IMR-90 (cell line): Measurements from ENCODE around the gene SPTLC1. TPM values are rescaled to one million over a fixed set of nuclear protein-coding genes. Genes with fewer than 3 reads are reported as not detected.

Experiments
- ATAC-seq: fragments of 200-7000 bp; cut with Tn5 transposase; 2 replicates; pipeline ENCODE4 v1.9.1; 2020; ENCODE audit warnings: low read depth, mild to moderate bottlenecking, moderate library complexity
- BruUV-seq: library from RNA; stranded (reverse); fragments of 400-500 nt; replicated peaks from 2 replicates; lab custom pipeline; 2021; lab: Mats Ljungman, UMichigan
- CTCF ChIA-PET: fragments of 300-600 bp; formaldehyde crosslinking; extraction: SDS; loops from one replicate; lab custom pipeline; 2021; ENCODE audit warnings: antibody characterized with exemption; lab: Yijun Ruan, JAX
- POLR2A ChIA-PET: fragments of 300-600 bp; sonication (Branson Sonifier 250); formaldehyde crosslinking; loops from one replicate; lab custom pipeline; 2022; ENCODE audit warnings: antibody characterized with exemption; ENCODE audit not compliant: unreplicated experiment; lab: Charles Lee
- DNase-seq: peaks from one replicate; pipeline ENCODE4 v3.0.0; 2013
- H2AFZ ChIP-seq: replicated peaks from 2 replicates; pipeline ENCODE3; 2013; ENCODE audit warnings: low read length, mild to moderate bottlenecking; ENCODE audit not compliant: poor library complexity
- H2AK5ac ChIP-seq: 2 replicates; pipeline ENCODE4 v1.6.1; 2013; ENCODE audit warnings: low read depth, low read length, inconsistent platforms
- H2AK9ac ChIP-seq: replicated peaks from 2 replicates; pipeline ENCODE3; 2013; ENCODE audit warnings: mild to moderate bottlenecking, low read depth, low read length, moderate library complexity; ENCODE audit not compliant: poor library complexity
- H2BK120ac ChIP-seq: 2 replicates; pipeline ENCODE4 v1.6.1; 2013; ENCODE audit warnings: low read depth, low read length, inconsistent platforms
- H2BK15ac ChIP-seq: 3 replicates; pipeline ENCODE4 v1.6.1; 2013; ENCODE audit warnings: low read depth, low read length, inconsistent platforms
- H2BK20ac ChIP-seq: 2 replicates; pipeline ENCODE4 v1.6.1; 2013; ENCODE audit warnings: low read depth, mild to moderate bottlenecking, inconsistent platforms, low read length, moderate library complexity
- H2BK5ac ChIP-seq: 2 replicates; pipeline ENCODE4 v1.6.1; 2013; ENCODE audit warnings: mild to moderate bottlenecking, low read depth, low read length, inconsistent platforms; ENCODE audit not compliant: poor library complexity, severe bottlenecking
- H3K14ac ChIP-seq: replicated peaks from 2 replicates; pipeline ENCODE4 v1.6.1; 2013; ENCODE audit warnings: low read depth, low read length, inconsistent platforms
- H3K18ac ChIP-seq: 2 replicates; pipeline ENCODE4 v1.6.1; 2013; ENCODE audit warnings: low read depth, low read length, control low read depth
- H3K23ac ChIP-seq: 2 replicates; pipeline ENCODE4 v1.6.1; 2013; ENCODE audit warnings: low read depth, low read length, inconsistent platforms
- H3K27ac ChIP-seq: 2 replicates; pipeline ENCODE4 v1.5.1; 2013; ENCODE audit warnings: mild to moderate bottlenecking, control low read depth, low read length; ENCODE audit not compliant: insufficient read depth
- H3K27me3 ChIP-seq: 2 replicates; pipeline ENCODE4 v1.6.1; 2013; ENCODE audit warnings: low read length; ENCODE audit not compliant: control insufficient read depth, insufficient read depth
- H3K36me3 ChIP-seq: 2 replicates; pipeline ENCODE4 v1.6.1; 2013; ENCODE audit warnings: low read length, mixed read lengths; ENCODE audit not compliant: control insufficient read depth, insufficient read depth
- H3K4ac ChIP-seq: 2 replicates; pipeline ENCODE4 v1.6.1; 2013; ENCODE audit warnings: low read depth, low read length, inconsistent platforms
- H3K4me1 ChIP-seq: 2 replicates; pipeline ENCODE4 v1.6.1; 2013; ENCODE audit warnings: low read length, mixed read lengths; ENCODE audit not compliant: control insufficient read depth, insufficient read depth
- H3K4me2 ChIP-seq: 2 replicates; pipeline ENCODE4 v1.6.1; 2013; ENCODE audit warnings: low read depth, mild to moderate bottlenecking, control low read depth, low read length, moderate library complexity
- H3K4me3 ChIP-seq: 2 replicates; pipeline ENCODE4 v1.5.1; 2013; ENCODE audit warnings: low read depth, mild to moderate bottlenecking, control low read depth, low read length, moderate library complexity; ENCODE audit not compliant: insufficient read depth
- H3K56ac ChIP-seq: 2 replicates; pipeline ENCODE4 v1.6.1; 2013; ENCODE audit warnings: low read length, inconsistent platforms; ENCODE audit not compliant: insufficient read depth; ENCODE audit errors: extremely low read depth
- H3K79me1 ChIP-seq, 2 experiments: 2 replicates each; pipeline ENCODE4 v1.6.1; 2013; ENCODE audit warnings: low read length in 2 of 2, inconsistent platforms in 1 of 2, low read depth in 1 of 2
- H3K9ac ChIP-seq: 2 replicates; pipeline ENCODE4 v1.6.1; 2013; ENCODE audit warnings: low read depth, low read length, control low read depth
- H3K9me1 ChIP-seq: 2 replicates; pipeline ENCODE4 v1.6.1; 2013; ENCODE audit warnings: low read length, inconsistent platforms; ENCODE audit not compliant: insufficient read depth
- H3K9me3 ChIP-seq: 2 replicates; pipeline ENCODE4 v1.6.1; 2013; ENCODE audit warnings: low read length; ENCODE audit not compliant: control insufficient read depth, insufficient read depth
- H4K20me1 ChIP-seq: 2 replicates; pipeline ENCODE4 v1.6.1; 2013; ENCODE audit warnings: low read length, inconsistent platforms; ENCODE audit not compliant: insufficient read depth
- H4K5ac ChIP-seq: 2 replicates; pipeline ENCODE4 v1.6.1; 2013; ENCODE audit warnings: mild to moderate bottlenecking, low read depth, low read length, control low read depth
- H4K8ac ChIP-seq, 2 experiments: 2 replicates each; pipeline ENCODE4 v1.6.1; 2013; ENCODE audit warnings: low read depth in 2 of 2, low read length in 2 of 2, control low read depth in 1 of 2, inconsistent platforms in 1 of 2
- H4K91ac ChIP-seq: 2 replicates; pipeline ENCODE4 v1.6.1; 2013; ENCODE audit warnings: low read depth, low read length, inconsistent platforms; ENCODE audit not compliant: insufficient read depth
- BHLHE40 ChIP-seq: fragments of 150-350 bp; IDR thresholded peaks from 2 replicates; pipeline ENCODE4 v1.6.1; 2016; ENCODE audit warnings: mild to moderate bottlenecking, low read depth, low read length
- CEBPB ChIP-seq: IDR thresholded peaks from 2 replicates; pipeline ENCODE4 v1.6.1; 2012; ENCODE audit warnings: low read depth, low read length, improper control_type of control experiment
- MAFK ChIP-seq: IDR thresholded peaks from 2 replicates; pipeline ENCODE4 v1.6.1; 2012; ENCODE audit warnings: low read depth, low read length, improper control_type of control experiment
- MXI1 ChIP-seq: IDR thresholded peaks from 2 replicates; pipeline ENCODE4 v1.6.1; 2012; ENCODE audit warnings: low read depth, mild to moderate bottlenecking, low read length, moderate library complexity, borderline replicate concordance
- NFE2L2 ChIP-seq: fragments of 150-350 bp; IDR thresholded peaks from 2 replicates; pipeline ENCODE4 v1.6.1; 2016; ENCODE audit warnings: low read depth, mild to moderate bottlenecking, low read length
- POLR2A ChIP-seq: IDR thresholded peaks from 2 replicates; pipeline ENCODE4 v1.6.1; 2012; ENCODE audit warnings: mild to moderate bottlenecking, low read depth, low read length
- RFX5 ChIP-seq: IDR thresholded peaks from 2 replicates; pipeline ENCODE4 v1.8.0; 2012; ENCODE audit warnings: low read depth, mild to moderate bottlenecking, low read length, moderate library complexity
- SMC3 ChIP-seq: fragments of 150-350 bp; IDR thresholded peaks from 2 replicates; pipeline ENCODE4 v1.6.1; 2016; ENCODE audit warnings: low read depth, mild to moderate bottlenecking, antibody characterized with exemption, low read length, moderate library complexity
- USF2 ChIP-seq: fragments of 150-350 bp; IDR thresholded peaks from 2 replicates; pipeline ENCODE4 v1.6.1; 2017; ENCODE audit warnings: mild to moderate bottlenecking, antibody characterized with exemption, low read length, low read depth
- WGBS, 2 experiments: methylation state at CpG; one replicate each; pipeline versions ENCODE4 v1.1.5 to v1.1.7; 2013; ENCODE audit warnings: missing lambda C conversion rate in 2 of 2; ENCODE audit not compliant: insufficient read length in 1 of 2; ENCODE audit errors: extremely low coverage in 2 of 2; 5-methylcytosine and 5-hydroxymethylcytosine counted together
- dilution Hi-C: fragments of 300-500 bp; cut with HindIII; formaldehyde crosslinking; loops from one replicate; pipeline ENCODE4 v1.14.3; 2018; ENCODE audit warnings: low sequenced_read_pairs; ENCODE audit not compliant: unreplicated experiment
- in situ Hi-C: fragments of 300-500 bp; cut with MboI; formaldehyde crosslinking; loops from 3 replicates; pipeline ENCODE4 v1.14.3; 2019; ENCODE audit warnings: low sequenced_read_pairs, inconsistent platforms, mixed read lengths
- intact Hi-C: fragments of 100-400 bp; cut with micrococcal nuclease; formaldehyde crosslinking; loops from 2 replicates; pipeline ENCODE4 v1.10.0; 2022
- polyA plus RNA-seq, 3 experiments: library from polyadenylated mRNA; depleted of rRNA; stranded (reverse); fragments of >200 nt; gene quantifications; 2 replicates each; pipeline ENCODE4 v1.2.3, GENCODE V29; 2012; ENCODE audit warnings: low replicate concordance in 1 of 3
- total RNA-seq: library from RNA; depleted of rRNA; stranded (reverse); fragments of >200 nt; gene quantifications from 2 replicates; pipeline ENCODE4 v1.2.3, GENCODE V29; 2012

Gene SPTLC1
- total and polyA plus RNA-seq, 2 of the 4 experiments (the other 2 are of a cell fraction) = 65.7 to 92.7 TPM

- H3K4me2 ChIP-seq = no peak overlapping the region
- ChIA-PET POLR2A (no interaction called here), CTCF (no interaction called here)
- dilution Hi-C loops (no loop called here), in situ Hi-C loops (no loop called here), intact Hi-C loops (no loop called here)
- H3K27me3 ChIP-seq = no peaks in the 10 kb centered on the region
- H3K4ac ChIP-seq = no peak overlapping the region
- H4K91ac ChIP-seq = no peak overlapping the region
- ATAC-seq = no peak
- no peak overlapping the region for H2BK120ac ChIP-seq
- no peak overlapping the region for H2BK5ac ChIP-seq
- H3K18ac ChIP-seq = no peak overlapping the region
- H2BK15ac ChIP-seq = no peak overlapping the region
- H3K56ac ChIP-seq = no peak overlapping the region
- H3K14ac ChIP-seq = no peak overlapping the region
- no peak overlapping the region for H2BK20ac ChIP-seq
- no peak overlapping the region for H3K23ac ChIP-seq
- no peaks in the 10 kb centered on the region for H3K9me3 ChIP-seq
- no peak overlapping the region for H3K9ac ChIP-seq
- H4K8ac ChIP-seq = no peak overlapping the region
- H2AK5ac ChIP-seq = no peak overlapping the region
- H2AK9ac ChIP-seq = no peak overlapping the region
- H3K4me1 ChIP-seq = peaks cover 3% of the 10 kb centered on the region; the same call in 1 of the 2 replicates
- no peak overlapping the region for H3K27ac ChIP-seq
- no peaks in the 10 kb centered on the region for H4K20me1 ChIP-seq
- H2AFZ ChIP-seq = no peak overlapping the region
- BruUV-seq = no TSS peak
- no CpG with 5 or more reads among the region's 2 CpGs for WGBS, 2 experiments
- H3K9me1 ChIP-seq = no peaks in the 10 kb centered on the region
- H3K36me3 ChIP-seq = no peaks in the 10 kb centered on the region
- no peaks in the 10 kb centered on the region for H3K79me1 ChIP-seq
- H4K5ac ChIP-seq = no peak overlapping the region
- H3K4me3 ChIP-seq = no peak overlapping the region
- DNase-seq = no peak
- no peak for TF ChIP-seq USF2
- no peak for TF ChIP-seq POLR2A
- no peak for TF ChIP-seq MAFK
- no peak for TF ChIP-seq CEBPB
- TF ChIP-seq MXI1 = no peak
- no peak for TF ChIP-seq BHLHE40
- no peak for TF ChIP-seq RFX5
- TF ChIP-seq NFE2L2 = no peak
- TF ChIP-seq SMC3 = no peak
Observed at GRCh38 chr9:92008041-92008440, 107.2 kb downstream of the SPTLC1 start.
